GM12874 (cell line): Measurements from ENCODE around the gene DICER1.

ENCODE experiments used
- TF ChIP-seq, protein P1 (sequence below): IDR thresholded peaks from 2 replicates; pipeline ENCODE4 v1.5.1; 2011; ENCODE audit warnings: low read depth, mild to moderate bottlenecking, control low read depth, low read length, moderate library complexity; ENCODE audit not compliant: insufficient read depth

The DICER1 gene

DNA sequence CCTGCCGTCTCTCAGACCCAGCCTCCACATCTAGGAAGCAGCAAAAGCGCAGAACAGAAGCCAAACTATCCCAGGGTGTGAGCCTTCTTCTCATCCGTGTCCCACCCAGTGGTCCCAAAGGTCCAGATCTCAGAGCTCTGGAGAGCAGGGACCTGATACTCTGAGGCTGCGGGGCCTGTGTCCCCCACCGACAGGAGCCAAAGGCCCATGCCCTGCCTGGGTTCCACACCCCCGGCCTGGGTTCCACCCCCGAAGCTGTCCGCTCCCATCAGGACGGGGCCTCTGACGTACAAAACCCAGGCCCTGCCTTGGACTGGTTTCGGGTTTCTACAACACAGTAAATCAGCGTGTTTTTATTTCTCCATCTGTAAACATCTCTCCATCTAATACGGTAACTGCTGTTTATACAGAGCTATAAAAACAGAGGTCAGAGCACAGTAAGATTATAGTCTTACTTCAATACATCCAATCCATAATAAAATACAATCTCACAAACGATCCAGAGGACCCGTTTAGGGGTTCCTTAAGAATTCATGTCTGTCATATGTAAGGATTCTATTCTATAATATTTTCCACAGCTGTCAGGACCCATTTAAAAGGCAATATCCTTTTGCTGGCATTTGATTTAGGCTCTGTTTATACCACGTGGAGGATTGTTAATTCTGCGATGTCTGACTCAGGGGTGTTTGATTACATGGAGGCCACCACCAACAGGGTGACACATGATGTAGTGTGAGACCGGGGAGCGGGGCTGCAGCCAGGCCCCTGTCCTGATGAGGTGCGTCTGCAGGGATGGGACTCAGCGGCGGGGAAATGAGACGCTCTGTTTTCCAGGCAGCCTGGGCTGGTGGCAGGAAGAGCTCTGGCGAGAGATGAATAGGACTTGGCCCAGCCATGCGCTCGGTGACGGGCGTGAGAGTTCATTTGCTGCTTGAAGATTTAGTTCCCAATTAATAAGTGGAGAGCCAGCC, 110.3 kb downstream of the DICER1 start:
- TF ChIP-seq, protein P1, sequence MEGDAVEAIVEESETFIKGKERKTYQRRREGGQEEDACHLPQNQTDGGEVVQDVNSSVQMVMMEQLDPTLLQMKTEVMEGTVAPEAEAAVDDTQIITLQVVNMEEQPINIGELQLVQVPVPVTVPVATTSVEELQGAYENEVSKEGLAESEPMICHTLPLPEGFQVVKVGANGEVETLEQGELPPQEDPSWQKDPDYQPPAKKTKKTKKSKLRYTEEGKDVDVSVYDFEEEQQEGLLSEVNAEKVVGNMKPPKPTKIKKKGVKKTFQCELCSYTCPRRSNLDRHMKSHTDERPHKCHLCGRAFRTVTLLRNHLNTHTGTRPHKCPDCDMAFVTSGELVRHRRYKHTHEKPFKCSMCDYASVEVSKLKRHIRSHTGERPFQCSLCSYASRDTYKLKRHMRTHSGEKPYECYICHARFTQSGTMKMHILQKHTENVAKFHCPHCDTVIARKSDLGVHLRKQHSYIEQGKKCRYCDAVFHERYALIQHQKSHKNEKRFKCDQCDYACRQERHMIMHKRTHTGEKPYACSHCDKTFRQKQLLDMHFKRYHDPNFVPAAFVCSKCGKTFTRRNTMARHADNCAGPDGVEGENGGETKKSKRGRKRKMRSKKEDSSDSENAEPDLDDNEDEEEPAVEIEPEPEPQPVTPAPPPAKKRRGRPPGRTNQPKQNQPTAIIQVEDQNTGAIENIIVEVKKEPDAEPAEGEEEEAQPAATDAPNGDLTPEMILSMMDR, result no peak

DNA sequence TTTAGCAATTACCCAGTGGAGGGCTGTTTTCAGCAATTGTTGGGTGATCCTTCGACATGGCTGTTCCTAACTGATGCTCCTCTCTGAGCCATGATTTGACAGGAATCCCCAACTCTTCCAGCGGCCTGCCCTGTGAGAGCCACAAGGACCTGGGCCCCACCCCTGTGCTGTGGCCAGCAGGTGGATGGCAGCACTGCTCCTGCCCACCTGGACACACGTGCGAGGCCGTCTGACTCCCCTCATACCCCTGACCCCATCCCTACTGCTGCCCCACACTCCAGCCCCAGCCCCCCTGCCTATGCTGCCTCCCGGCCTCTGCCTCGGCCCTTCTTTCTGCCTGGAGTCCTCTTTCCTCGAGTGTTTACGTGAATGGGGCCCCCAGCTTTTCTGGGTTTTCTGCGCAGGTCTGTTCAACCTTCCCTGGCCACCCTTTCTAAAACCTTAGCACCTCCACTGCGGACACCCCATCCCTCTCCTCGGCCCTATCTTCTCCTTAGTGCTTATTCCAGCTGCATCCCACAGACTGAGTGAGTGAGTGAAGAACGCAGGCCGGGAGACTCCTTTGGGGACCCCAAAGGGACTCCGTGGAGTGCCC, 111.4 kb downstream of the DICER1 start:
- TF ChIP-seq, protein P1, result no peak

DNA sequence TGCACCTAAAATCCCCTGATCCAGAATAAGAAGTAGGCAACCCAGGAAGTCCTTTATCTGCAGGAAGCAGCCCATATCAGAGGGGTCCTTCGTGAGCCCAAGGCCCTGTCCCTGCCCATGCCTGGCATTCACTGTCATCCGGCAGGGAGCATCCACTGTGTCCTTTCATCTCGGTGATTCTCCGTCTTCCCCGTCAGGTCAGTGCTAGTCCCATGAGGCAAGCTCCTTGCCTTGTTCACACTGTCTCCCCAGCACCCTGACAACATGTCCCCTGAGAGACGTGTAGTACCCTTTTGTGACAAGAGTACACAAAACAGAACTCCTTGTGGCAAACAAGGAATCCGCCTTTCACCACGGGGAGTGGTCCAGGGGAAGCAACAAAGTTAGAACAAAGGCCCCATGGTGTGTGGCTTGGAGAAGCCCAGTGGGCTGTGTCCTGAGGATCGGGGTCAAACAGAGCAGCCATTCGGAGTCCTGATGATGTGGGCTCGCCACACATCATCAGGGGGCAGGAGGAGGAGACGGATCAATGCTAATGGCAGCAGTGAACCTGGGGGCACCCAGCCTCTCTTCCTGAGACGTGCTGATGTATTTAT, 112.1 kb downstream of the DICER1 start:
- TF ChIP-seq, protein P1, result no peak

DNA sequence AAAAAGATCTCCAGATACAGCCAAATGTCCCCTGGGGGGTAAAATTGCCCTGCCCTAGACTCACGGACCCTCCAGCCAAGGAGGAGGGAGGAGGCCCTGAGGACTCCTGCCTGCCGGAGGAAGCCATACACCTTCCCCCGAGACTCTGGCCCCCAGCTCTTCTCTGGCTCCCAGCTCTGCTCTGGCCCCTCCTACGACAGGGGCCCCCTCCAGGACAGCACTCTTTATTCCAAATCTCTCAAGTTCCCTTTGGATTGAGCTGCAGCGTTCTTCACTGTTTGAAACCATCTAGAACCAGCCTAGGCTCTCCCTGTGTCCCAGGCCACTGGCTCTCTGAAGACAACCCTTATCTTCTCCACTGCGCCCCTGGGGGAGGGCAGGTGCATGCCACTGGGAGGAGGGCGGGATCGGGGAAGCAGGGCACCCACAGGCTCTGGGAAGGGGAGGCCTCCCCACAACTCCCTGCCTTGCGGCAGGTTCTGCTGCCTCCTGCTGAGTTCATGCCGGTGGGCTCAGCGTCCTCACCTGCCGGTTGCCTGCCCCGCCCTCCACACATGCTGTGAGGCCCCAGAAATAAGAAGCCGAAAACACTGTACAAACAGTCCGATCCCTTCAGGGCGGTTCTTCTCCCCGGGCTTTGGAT, 112.7 kb downstream of the DICER1 start:
- TF ChIP-seq, protein P1, result no peak

DNA sequence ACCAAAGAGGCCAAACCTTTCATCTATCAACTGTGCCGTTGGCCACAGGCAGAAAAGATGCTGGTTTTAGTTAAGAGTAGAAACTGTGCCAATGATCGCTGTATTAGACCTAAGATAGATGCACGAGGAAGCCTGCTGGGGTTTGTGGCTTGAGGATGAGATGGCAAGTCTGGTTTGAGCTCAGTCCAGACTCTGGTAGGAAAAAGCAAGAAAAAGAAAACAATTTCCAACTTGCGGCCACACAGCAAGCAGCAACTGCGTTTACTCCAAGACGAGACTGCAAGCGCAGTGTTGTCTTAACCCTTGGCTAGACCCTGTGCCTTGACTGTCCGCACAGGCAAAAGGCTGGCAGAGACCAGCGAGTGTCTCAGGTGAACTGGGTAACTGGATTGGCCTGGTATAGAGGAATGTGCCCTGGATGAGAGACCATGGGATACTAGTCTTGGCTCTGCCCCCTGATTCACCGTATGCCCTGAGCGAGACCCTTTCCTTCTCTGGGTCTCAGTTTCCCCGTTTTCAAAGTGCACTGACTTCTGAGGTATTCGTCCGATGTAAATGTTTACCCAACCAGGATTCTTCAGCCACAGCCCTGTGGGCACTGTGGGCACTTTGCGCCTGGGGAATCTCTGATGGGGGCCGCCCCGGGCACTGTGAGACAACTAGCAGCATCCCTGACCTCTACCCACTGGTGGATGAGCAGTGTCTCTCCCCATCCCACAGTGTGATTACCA, 113.4 kb downstream of the DICER1 start:
- TF ChIP-seq, protein P1, result no peak

DNA sequence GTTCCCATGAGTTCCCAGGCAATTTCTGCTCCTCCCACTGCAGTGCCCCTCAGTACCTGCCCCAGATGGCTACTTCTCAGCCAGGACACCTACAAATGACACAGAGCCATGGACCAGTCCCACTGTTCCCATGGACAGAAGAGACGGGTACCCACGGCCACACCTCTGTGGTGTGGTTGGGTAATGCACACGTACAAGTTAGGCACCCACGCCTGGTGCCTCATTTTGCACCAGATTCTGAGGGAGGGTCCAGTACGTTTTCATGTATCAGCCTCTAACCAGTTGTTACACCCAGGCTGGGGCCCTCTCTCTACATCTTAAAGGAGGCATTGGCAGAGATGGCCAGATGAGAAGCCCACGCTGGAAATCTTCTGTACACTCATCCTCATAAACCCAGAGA, 114.0 kb downstream of the DICER1 start:
- TF ChIP-seq, protein P1, result no peak
